Subcutaneous adipose tissue (tissue), 4 donors: ENCODE results near the gene CKMT1B. TPM values are rescaled to one million over a fixed set of nuclear protein-coding genes. Genes with fewer than 3 reads are reported as not detected.
"Not testable (repeated sequence)": the region's sequence is repeated elsewhere in the genome, so short reads cannot be mapped to it uniquely, and the experiment has no call there.

Experiments
- CTCF ChIP-seq: fragments of 450-650 bp; IDR thresholded peaks from one replicate; pipeline ENCODE4 v1.5.1; 2016; ENCODE audit warnings: low read depth, mild to moderate bottlenecking, control low read depth, antibody characterized with exemption, moderate library complexity
- small RNA-seq: library from RNA; depleted of rRNA; stranded (forward); fragments of <200 nt; gene quantifications from one replicate; pipeline ENCODE3, GENCODE V24; 2016
- total RNA-seq, 4 donors: library from RNA; depleted of rRNA; stranded (reverse); fragments of >200 nt; gene quantifications; one replicate each; pipeline ENCODE4 v1.1.0, GENCODE V29; 2016

CKMT1B gene
- total RNA-seq, 4 donors from 2014 or later = 0.68 TPM; not detected in 3

GRCh38 chr15:43589778-43590466, 3.9 kb upstream of the CKMT1B start, which contains the start of gene PPIP5K1:
PPIP5K1 (minus strand) TSS chr15:43590208; CDS start chr15:43584504, 5,704 bp downstream.
- not testable (repeated sequence) for TF ChIP-seq CTCF

GRCh38 chr15:43618700-43619099, 24.9 kb downstream of the CKMT1B start, which contains the start of gene STRC:
STRC (minus strand) TSS chr15:43618800; CDS start chr15:43618722, 78 bp downstream.
- not testable (repeated sequence) for TF ChIP-seq CTCF

- no peak for TF ChIP-seq CTCF
Observed at GRCh38 chr15:43625106-43625505, 31.3 kb downstream of the CKMT1B start.

Small RNAs within 50 kb of the gene (small RNA-seq; reads per million reads assigned to genes)
- gene PDIA3P2 (not detected), gene RNU6-554P (not detected), gene RNU6-610P (not detected)

Other genes starting within 250 kb of the CKMT1B start
- 10 to 100 TPM; 13.6 to 20.7 (median 19.7) TPM for gene ZSCAN29, start 223.0 kb upstream of the CKMT1B start, total RNA-seq
- 10 to 100 TPM; 10.8 to 14.0 (median 12.1) TPM for gene TUBGCP4, start 222.9 kb upstream of the CKMT1B start, total RNA-seq
- 10 to 100 TPM; 29.3 to 49.5 (median 40.2) TPM for gene TP53BP1, start 100.9 kb upstream of the CKMT1B start, total RNA-seq
- gene MAP1A, start 76.4 kb upstream of the CKMT1B start, total RNA-seq = 10 to 100 TPM; 11.5 to 16.6 (median 14.4) TPM
- gene PPIP5K1, start 3.8 kb upstream of the CKMT1B start, total RNA-seq = 10 to 100 TPM; 10.6 to 37.2 (median 23.5) TPM
- under 1 TPM; 0.19 to 0.85 (median 0.27) TPM for gene STRC, start 24.8 kb downstream of the CKMT1B start, total RNA-seq
- gene CATSPER2, start 54.8 kb downstream of the CKMT1B start, total RNA-seq = 1 to 10 TPM in 3 of 4 donors, under 1 TPM in 1; 0.88 to 3.7 (median 1.7) TPM
- gene CKMT1A, start 99.8 kb downstream of the CKMT1B start, total RNA-seq = not detected
- 100 to 1,000 TPM in 3 of 4 donors, 10 to 100 TPM in 1; 87.6 to 129 (median 121) TPM for gene PDIA3, start 152.4 kb downstream of the CKMT1B start, total RNA-seq
- 1 to 10 TPM; 2.6 to 4.4 (median 3.1) TPM for gene ELL3, start 182.9 kb downstream of the CKMT1B start, total RNA-seq
- 1,000 to 10,000 TPM in 1 of 4 donors, 100 to 1,000 TPM in 3; 542 to 1,015 (median 749) TPM for gene SERF2, start 198.3 kb downstream of the CKMT1B start, total RNA-seq
- not detected for gene SERINC4, start 206.2 kb downstream of the CKMT1B start, total RNA-seq
- gene HYPK, start 206.6 kb downstream of the CKMT1B start, total RNA-seq = 10 to 100 TPM; 10.4 to 36.8 (median 15.9) TPM
- gene MFAP1, start 230.7 kb downstream of the CKMT1B start, total RNA-seq = 10 to 100 TPM; 10.7 to 14.8 (median 12.9) TPM
- gene WDR76, start 233.0 kb downstream of the CKMT1B start, total RNA-seq = 1 to 10 TPM; 4.7 to 9.7 (median 6.8) TPM